GM18505 (cell line): ENCODE data around the gene DCST2.

Source experiments
- ATAC-seq: cut with Tn5 transposase; IDR thresholded peaks from one replicate; pipeline ENCODE4 v1.9.1; 2021; ENCODE audit not compliant: unreplicated experiment
- POLR2A ChIP-seq: IDR thresholded peaks from 4 replicates; pipeline ENCODE4 v1.6.1; 2011; ENCODE audit warnings: borderline replicate concordance; ENCODE audit not compliant: insufficient read depth, insufficient read length; ENCODE audit errors: extremely low read depth

The DCST2 gene

DNA sequence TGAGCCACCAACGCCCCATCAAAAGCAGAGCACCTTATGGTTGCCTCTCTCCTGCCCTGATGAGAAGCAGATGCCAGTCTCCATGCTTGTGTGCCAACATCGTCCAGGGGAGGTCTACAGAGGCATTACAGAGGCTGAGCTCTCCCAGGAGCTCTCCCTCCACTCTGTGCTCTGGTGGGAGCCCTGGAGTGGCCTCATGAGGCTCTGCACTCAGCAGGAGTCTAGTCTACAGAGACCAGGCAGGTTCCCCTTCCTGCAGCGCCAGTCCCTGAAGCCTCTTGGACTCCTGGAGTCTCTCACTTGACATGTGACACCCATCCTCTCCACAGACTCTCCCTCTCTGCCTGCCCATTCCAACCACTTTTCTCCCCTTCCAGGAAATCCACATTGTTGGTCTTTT lies 3.5 kb upstream of the DCST2 start:
- TF ChIP-seq POLR2A: no peak
- ATAC-seq: no peak

DNA sequence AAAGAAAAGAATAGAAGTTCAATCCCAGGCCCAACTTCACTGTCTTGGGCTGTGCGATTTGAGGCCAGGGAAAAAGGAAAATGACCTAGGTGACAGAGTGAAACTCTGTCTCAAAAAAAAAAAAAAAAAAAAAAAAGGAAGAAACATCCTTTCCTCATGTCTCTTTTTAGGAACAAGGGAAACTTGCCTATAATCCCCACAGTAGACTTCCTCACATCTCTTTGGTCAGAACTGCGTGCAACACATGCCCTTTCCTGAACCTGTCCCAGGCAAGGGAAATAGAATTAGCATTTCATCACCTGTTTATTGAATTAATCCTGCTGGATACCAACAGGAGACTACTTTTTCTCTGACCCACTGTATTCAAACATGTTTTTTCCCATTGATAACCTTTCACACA lies 2.4 kb upstream of the DCST2 start:
- no peak for TF ChIP-seq POLR2A
- ATAC-seq: no peak

DNA sequence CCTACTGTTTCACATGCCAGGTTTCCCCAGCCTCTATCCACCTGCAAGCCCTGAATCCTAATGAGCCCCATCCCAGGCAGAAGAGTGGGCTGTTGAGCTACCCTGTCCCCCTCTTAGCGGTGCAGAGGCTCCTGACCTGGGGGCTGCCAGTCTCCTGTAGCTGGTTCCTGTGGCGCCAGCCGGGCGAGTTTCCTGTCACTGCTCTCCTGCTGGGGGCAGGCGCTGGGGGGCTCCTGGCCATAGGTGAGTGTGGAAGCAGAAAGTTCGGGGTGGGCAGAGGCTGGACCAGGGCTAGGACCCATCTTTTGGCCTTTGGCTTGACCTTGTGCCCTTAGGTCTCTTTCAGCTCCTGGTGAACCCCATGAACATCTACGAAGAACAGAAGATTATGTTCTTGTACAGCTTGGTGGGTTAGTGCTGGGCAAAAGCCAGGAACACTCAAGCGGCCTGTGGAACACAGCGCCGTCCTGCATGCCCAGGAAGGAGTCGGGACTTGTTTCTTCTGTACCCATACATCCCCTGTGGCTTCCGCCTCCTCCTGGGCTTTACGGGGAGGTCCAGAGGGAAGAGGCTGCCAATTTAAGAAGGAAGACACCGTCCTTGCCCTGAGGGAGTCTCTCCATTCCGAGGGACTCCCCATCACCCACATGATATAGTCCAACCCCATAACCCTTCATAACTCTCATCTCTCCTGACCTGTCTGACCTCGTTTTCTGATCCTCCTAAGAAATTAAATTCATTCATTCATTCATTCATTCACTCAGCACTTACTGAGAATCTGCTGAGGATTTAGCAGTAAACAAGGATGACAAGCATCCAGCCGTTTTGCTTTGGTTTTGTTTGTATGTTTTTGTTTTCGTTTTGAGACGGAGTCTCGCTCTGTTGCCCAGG lies 982 bp upstream of the DCST2 start:
- no peak for TF ChIP-seq POLR2A

DNA sequence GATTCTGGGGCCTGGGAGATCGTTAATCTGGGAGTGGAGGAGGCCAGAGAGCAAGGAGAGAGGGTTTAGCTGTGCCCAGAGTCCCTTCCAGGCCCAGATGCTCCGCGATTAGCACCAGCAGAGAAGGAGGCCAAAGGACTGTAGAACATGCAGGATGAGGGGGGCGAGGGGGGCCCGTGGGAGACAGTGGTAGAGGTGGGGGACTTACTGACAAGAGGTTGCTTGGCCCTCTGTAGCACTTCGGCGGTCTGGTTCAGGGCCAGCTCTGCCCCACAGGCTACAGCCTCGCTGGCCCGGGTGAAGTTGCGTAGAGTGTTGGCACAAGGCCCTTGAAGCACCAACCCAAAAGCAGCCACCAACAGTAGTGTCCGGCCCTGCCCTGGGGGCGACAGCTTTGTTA lies 695 bp downstream of the DCST2 start:
- no peak for ATAC-seq
- TF ChIP-seq POLR2A: no peak

More for the DNA sequence above, 982 bp upstream of the DCST2 start:
- ATAC-seq: no peak

DNA sequence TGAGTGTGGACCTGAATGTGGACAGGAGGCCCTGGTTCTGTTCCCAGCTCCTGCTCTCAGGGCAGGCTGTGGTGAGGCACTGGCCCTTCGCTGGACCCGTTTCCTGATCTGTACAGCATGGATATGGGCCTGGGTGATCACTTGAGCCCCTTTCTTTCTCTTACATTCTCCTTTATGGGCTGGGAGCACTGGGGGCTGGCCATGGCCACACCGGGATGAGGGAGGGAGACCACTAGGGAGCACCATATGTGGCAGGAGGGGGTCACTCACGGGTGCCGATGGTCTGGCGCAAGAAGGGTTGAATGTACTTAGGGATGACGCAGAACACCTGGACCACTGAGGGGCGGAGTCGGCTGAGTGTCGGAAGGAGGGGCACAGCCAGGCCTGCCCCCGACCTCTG lies 2.7 kb downstream of the DCST2 start:
- no peak for ATAC-seq
- TF ChIP-seq POLR2A: no peak

DNA sequence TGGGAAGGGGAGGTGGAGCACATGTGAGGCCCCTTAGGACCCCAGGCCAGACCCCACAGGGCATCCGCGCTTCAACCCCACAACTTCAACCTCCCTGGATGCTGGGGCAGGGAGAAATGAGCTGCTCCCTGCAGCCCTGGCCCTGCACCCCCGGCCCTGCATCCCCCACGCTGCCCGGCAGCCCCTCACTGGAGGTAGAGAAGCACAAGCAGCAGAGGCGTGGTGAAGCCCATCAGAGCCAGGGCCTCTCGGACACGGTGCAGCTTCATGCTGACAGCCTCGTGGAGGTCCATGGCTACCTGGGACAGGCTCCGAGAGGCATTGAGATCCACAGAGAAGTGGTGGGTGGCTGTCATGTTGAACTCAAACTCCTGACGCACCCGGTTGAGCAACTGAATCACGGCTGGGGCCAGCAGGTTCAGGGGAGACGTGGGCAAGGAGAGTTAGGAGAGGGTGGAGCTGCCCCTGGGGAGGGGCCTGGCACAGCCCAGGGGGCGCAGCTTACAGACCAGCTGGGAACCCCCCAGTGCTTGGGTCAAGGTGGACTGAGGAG lies 3.3 kb downstream of the DCST2 start:
- no peak for TF ChIP-seq POLR2A
- no peak for ATAC-seq

DNA sequence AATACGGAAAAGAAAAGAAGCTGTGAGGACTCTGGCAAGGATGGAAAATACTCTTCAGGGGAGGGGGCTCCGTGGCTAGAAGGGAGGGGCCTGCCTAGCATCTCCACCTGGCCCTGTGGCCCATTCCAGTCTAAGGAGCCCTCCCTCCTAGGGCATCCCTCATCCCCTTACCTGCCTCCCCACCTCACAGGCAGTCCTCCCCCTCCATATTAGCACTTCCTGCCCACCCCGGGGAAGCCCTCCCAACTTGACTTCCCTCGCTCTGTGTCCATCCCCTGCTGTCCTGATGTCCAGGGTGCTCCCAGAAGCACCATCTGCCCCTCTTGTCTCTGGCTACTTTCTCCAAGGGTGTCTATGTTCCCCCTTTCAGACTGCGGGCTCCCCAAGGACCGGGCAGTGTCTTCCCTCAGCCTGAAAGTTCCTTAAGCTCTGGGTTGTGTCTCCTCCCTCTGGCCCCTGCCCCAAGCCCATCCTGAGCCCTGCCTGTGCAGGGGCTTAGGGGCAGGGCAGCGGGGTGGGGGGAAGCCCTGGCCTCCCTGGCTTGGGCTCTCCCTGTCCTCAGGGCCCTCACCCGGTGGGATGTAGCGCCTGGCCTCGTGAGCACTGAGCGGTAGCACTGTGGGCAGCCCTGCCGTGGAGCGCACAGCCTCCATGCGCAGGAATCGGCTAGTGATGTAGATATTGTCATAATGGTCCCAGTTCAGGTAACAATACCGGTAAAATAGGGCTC lies 3.9 kb downstream of the DCST2 start:
- no peak for TF ChIP-seq POLR2A
- no peak for ATAC-seq

DNA sequence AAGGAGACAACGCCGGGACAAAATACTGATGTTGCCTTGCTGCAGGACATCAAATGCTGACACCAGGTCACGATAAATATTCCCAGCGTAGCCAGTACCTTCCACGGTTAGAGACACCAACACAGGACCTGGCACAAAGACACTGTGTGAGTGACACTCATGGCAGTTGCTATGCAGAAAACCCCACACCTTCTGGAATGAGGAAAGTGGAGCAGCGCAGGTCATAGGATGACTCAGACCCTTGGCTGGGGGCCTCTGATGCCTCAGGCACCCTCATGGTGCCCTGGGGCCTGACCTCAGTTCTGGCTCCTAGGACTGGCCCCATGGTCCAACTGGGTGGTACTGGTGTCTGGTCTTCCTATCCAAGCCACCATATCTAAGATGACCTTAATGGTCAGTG lies 7.0 kb downstream of the DCST2 start:
- no peak for TF ChIP-seq POLR2A
- ATAC-seq: no peak

DNA sequence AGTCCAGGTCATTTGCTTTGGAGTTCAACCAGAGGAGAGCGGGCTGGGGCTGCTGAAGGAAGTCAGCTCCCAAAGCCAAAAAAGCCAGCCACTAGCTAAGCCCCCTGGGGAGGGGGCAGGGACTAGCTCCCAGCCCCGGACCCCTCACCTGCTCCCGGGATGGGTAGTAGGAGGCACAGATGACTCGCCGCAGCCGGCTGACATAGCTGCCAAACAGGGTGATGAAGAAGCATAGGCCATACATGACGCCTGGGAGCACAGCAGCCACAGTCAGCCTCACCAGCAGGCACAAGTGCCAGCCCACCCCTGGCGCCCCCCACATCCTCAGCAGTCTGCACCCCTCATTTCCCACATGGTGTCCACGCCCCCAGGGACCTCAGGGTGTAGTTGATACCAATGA lies 7.4 kb downstream of the DCST2 start:
- ATAC-seq: no peak
- TF ChIP-seq POLR2A: no peak

DNA sequence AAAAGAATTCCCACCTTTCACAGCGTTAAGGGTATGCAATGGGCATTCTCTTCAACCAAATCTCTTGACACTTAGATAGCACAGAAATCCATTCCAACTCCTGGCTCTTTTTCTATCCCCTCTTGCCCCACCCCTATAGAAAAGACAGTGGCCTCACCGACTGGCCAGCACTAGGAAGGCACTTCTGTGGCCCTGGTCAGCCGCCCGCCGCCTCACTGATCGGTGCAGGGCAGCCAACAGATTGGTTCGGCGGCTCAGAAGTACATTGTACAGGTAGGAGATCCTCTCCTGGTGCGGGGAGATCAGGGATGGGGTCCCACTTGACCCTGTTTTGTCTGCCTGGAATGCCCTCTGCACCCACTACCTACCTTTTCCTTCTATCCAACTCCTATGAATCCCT lies 9.3 kb downstream of the DCST2 start:
- no peak for TF ChIP-seq POLR2A
- no peak for ATAC-seq

DNA sequence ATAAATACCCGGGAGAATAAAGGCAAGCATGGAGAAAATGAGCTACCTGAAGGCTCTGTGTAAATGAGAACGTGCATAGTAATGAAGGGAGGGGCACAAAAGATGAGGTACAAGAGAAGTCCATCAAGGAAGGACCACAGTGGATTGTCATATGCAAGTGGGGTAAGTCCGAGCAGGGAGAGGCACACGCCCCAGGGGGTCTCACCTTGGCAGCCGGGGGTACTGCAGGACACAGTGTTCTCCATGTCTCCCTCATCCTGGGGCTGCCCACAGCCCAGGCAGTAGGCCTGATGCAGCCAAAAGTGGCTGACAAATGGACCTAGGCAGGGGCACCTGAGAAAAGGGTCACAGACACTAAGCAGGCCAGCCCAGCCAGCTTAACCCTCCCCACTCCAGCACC lies 10.0 kb downstream of the DCST2 start:
- ATAC-seq: no peak
- TF ChIP-seq POLR2A: no peak

DNA sequence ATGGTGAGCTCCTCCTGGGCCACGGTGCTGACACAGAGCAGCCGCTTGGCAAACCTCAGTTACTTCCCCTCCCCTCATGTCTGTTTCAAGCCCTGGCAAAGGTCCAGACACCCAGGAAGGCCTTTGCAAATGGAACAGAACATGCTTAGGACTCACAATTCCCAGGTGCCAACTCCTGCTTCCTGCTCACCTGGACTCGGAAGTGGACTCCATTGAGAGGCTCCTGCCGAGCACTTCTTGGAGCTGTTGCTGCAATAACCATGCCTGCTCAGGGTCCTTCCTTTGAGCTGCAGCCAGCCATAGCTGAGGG lies 10.7 kb downstream of the DCST2 start:
- TF ChIP-seq POLR2A: no peak
- no peak for ATAC-seq

DNA sequence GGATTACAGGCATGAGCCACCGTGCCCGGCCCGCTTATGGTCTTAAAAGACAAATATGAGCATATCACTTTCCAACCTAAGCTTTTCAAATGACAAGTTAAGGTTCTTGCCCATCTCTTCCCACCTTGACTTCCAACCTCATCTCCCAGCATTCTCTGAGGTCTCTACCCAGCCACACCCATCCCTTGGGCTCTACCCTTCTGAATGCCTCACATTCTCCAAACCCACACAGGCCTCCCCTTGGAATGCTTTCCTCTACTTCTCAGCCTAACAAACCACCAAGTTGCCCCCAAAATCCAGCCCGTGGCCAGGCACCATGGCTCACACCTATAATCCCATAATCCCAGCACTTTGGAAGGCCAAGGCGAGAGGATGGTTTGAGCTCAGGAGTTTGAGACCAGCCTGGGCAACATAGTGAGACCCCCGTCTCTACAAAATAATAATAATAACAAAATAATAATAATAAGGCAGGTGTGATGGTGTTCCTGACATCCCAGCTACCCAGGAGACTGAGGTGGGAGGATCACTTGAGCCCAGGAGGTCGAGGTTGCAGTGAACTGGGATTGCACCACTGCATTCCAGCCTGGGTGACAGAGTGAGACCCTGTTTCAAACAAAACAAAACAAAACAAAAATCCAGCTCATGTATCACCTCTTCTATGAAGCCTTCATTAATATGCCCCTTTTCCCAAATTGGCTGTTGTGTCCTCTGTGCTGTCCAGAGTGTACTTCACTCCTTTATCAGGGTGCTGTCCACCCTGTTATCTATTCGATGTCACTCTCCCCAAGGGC lies 11.2 kb downstream of the DCST2 start:
- no peak for ATAC-seq
- TF ChIP-seq POLR2A: no peak
